Activated T-cell treated with anti-CD3 and anti-CD28 coated beads for 24 hours (primary cell): ENCODE measurements around the gene ATP8B3.

Experiments
- DNase-seq: peaks from one replicate; pipeline ENCODE4 v3.0.0-alpha.2; 2020; ENCODE audit warnings: low read depth

Gene ATP8B3

DNA sequence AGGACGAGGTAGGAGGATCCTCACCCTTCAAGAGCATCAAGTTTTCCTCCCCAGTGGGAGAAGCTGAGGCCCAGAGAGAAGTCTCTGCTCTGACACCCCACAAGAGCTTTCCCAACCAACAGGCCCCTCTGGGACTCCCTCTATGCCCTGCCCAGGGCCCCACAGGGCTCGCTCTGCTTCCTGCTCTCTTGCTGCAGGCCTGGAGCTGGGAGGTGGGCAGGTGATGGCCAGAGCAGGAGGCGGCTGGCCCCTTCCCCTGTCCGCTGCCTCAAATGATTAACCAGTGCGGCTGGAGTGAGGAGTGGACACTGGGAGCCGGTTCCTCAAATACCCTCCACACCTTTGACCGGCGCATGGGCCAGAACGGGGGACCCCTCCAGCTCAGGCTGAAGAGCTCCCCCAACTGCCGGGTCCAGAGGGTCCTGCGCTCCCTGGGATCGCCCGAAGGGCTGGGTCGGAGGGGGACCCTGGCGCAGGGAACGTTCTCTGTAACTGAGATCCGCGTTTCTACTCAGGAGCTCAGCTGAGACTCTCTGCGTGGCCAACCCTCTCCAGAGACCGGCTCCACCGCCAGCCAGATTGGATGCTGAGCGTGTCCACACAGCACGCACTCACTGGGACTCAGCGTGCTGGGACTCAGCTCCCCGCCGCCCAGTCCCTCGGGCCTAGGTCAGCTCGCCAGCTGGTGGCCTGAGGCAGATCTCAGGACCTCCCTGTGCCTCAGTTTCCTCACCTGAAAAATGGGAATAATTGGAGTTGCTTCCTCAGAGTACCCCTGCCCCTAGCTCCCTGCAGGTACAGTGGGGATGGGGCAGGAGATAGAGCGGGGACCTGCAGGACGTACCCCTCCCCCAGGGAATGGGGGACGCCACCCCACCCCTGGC lies 65.4 kb downstream of the ATP8B3 start:
- DNase-seq, result no peak

DNA sequence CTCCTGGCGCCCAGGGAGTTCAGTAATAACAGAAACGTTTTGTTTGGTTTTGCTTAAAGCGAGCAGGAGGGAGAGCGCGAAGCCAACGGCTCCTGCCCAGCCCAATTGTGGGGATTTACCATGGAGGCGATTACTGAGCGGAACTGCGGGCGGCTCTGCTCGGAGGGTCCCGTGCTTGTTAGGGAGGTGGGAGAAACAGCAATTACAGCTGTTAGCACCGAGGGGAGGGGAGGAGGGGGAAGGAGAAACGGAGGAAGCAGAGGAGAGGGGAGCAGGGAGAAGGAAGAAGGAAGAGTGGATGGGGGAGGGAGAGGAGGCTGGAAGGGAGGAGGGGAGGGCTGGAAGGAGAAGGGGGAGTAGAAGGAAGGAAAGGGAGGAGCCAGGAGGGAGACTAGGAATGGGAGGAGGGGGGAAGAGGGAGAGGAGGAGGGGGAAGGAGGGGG lies 66.5 kb downstream of the ATP8B3 start:
- no peak for DNase-seq

DNA sequence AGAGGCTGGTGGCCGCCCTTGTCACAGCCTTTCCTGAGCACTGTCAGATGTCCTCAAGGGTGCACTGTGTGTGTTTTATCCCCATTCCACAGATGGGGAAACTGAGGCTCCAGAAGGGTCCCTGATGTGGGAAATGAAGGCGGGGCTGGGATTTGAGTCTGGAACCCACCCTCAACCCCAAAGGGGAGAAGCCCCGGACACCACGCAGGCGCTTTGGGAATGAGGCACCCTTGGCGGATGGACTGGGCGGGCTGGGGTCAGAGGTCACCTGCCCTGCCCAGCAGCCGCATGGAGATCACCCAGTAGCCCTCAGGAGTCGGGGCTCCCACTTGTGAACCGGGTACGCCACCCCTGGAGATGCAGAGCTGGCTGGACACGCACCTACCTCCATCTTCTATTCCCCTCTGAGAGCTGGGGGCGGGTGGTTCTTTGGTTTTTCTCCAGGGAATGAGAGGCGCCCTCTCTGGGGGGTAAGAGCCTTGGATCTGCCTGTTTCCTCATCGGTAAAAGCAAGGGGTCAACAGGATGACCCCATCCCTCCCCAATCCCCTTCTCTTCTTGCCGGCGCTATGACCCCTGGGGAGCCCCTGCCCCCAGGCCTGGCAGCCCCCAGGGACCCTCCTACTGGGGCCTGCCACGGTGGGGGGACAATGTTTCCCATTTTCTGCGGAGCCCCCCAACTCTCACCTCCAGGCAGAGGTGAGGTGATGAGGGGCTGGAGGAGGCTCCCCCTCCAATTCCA lies 67.1 kb downstream of the ATP8B3 start:
- no peak for DNase-seq

GRCh38 chr19:1744133-1744665 lies 67.9 kb downstream of the ATP8B3 start:
- no peak for DNase-seq

DNA sequence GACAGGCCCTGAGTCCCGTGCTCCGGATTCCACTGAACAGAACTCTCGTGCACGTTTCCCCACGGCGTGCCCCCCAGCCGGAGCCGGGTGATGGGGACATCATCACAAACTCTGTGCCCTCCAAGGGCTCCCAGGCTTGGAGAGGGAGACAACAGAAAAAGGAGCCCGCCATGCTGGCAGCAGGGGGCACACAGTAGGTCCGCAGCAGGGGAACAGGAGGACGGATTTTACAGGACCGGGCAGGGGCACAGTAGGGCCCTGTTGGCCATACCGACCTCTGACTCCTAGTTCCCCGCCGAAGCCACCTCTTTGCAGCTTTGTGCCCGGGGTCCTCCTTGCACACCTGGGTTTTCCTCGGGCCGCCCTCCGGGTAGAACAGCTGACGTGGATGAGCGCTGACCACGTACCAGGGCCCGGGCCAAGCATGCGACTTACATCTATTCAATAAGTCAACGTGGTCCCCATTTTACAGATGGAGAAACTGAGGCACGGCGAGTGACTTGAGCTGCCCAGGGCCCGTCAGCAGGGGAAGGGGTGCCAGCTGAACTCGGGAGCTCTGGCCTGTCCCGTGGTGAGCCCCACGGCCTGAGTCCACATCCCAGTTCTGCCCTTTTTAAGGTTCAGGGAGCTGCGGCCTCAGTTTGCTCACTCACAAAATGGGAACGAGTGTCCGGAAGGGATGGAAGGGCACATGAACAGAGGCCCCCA lies 68.9 kb downstream of the ATP8B3 start:
- DNase-seq, result no peak

- DNase-seq, result no peak
Observed at GRCh38 chr19:1739960-1740629, 72.0 kb downstream of the ATP8B3 start.

DNA sequence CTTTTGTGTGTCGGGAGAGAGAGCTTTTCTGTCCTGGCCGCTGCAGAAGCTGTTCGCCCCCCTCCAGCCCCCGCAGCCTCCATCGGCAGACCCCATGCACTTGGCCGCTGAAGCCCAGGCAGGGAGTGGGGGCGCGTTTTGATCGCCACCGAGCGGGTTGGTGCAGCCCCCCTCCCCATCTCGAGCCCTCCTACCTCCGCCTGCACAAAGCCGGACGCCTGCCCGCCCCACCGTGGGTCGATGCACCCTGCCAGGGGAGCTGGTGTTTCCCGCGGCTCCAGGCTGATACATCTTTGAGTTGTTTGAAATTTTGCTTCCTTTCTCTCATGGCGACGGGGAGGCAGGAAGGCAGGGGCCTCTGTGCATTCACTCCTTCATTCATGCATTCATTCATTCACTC lies 75.1 kb downstream of the ATP8B3 start:
- DNase-seq, result no peak

DNA sequence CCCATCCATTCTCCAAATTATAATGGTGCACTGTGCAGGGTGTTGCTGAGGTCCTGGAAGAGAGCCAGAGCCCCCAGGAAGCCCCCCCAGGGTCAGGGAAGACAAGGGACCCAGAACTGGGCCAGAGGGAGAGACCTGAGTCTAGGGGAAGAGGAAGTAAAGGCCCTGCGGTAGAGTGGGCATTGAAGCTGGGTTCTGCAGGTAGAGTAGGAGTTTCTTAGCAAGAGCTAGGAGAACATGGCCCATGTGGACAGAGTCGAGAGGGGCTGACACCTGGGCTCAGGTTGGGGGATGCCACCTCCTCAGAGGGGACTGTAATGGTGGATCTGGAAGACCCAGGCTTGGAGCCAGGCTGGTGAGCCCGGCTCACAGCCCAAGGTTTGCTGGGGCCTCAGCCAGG lies 75.8 kb downstream of the ATP8B3 start:
- no peak for DNase-seq

- no peak for DNase-seq
Observed at GRCh38 chr19:1734321-1734966, 77.6 kb downstream of the ATP8B3 start.
